Measurements from ENCODE around the gene ELFN2. TPM values are rescaled to one million over a fixed set of nuclear protein-coding genes. Genes with fewer than 3 reads are reported as not detected.

ELFN2 gene
- total RNA-seq, 2 donors from 2014 or later: not detected

DNA sequence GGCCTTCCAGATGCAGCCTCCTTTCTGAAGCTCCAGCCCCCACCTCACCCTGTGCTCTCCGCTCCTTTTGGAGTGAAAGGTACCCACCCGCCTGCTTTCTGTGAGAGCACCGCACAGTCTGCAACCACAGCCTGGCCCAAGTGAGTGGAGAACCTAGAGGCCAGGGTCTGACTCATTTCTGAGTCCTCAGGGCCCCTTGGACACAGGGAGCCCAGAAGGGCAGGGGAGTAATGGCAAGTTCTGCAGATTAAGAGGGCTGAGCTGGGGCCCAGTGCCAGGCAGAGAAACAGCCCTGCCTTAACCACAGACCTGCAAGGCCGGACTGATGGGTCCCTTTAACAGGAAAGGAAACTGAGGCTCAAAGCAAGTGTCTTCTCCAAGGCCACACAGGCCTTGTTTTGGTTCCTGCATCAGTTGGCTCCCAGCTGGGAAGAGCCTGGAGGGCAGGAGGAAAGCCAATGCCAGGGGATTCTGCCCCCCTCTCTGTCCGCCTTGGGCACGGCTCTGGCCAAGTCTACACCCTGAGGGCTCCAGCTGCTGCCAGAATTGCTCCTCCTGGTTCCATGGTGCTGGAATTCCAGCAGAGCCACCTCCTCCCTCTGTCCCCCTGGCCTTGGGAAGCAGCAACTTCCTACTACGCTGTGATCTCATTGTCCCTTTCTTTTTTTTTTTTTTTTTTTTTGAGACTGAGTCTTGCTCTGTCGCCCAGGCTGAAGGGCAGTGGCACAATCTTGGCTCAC is 89.9 kb downstream of the ELFN2 start:
- H3K27ac ChIP-seq: no peak overlapping the region
- peaks cover 14 to 37% of the 10 kb centered on the region in 2 donors for H3K27me3 ChIP-seq
- H3K9me3 ChIP-seq: no peaks in the 10 kb centered on the region
- no peak for DNase-seq (ENCODE audit: low spot score)
- H3K36me3 ChIP-seq: no peaks in the 10 kb centered on the region
- peaks cover 0 to 11% of the 10 kb centered on the region in 2 donors for H3K4me1 ChIP-seq
- TF ChIP-seq, protein P1, sequence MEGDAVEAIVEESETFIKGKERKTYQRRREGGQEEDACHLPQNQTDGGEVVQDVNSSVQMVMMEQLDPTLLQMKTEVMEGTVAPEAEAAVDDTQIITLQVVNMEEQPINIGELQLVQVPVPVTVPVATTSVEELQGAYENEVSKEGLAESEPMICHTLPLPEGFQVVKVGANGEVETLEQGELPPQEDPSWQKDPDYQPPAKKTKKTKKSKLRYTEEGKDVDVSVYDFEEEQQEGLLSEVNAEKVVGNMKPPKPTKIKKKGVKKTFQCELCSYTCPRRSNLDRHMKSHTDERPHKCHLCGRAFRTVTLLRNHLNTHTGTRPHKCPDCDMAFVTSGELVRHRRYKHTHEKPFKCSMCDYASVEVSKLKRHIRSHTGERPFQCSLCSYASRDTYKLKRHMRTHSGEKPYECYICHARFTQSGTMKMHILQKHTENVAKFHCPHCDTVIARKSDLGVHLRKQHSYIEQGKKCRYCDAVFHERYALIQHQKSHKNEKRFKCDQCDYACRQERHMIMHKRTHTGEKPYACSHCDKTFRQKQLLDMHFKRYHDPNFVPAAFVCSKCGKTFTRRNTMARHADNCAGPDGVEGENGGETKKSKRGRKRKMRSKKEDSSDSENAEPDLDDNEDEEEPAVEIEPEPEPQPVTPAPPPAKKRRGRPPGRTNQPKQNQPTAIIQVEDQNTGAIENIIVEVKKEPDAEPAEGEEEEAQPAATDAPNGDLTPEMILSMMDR (IDR thresholded peaks at IDR 0.05): no peak
- no peak overlapping the region for H3K4me3 ChIP-seq

DNA sequence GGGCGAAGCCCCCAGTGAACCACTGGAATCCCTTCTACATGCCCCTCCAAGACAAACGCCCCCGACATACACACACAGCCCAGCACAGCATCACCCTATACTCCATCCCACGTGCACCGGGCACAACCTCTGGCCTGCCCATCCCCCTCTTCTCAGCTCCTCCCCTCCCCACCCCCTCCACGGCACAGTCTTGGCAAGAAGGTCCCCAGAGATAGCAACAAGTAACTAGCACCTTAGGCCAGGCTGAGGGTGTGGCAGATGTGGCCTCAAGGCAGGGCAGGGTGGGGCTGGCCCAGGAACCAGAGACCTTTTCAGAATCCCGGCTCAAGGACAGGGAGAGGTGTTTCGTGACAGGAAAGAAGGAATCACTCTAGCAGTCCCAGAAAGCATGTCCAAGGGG is 90.7 kb downstream of the ELFN2 start:
- Histone ChIP-seq H3K4me1 (peaks cover 0 to 11% of the 10 kb centered on the region in 2 donors), H3K36me3 (no peaks in the 10 kb centered on the region), H3K27ac (no peak overlapping the region), H3K9me3 (no peaks in the 10 kb centered on the region), H3K4me3 (no peak overlapping the region), H3K27me3 (peaks cover 14 to 37% of the 10 kb centered on the region in 2 donors)
- TF ChIP-seq, protein P1 (IDR thresholded peaks at IDR 0.05): no peak
- no peak for DNase-seq (ENCODE audit: low spot score)

DNA sequence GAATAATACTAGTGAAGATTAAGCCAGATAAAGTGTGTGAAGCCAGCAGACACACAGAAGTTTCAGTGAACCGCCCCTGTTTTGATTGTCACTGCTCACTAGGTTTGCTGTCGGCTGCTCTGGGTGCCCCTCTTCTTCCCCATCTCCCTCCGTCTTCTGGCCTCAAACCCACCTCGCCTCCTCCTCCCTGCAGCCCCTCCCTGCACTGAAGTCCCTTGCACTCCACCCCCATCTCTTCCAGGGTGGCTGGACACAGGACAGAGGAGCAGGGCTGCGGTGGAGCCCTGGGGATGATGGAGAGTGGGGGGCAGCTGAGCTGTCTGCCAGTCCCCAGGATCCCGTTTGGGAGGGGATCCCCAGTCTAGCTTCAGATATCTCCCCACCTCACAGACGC is 91.5 kb downstream of the ELFN2 start:
- no peak for DNase-seq (ENCODE audit: low spot score)
- H3K36me3 ChIP-seq: no peaks in the 10 kb centered on the region
- no peaks in the 10 kb centered on the region for H3K9me3 ChIP-seq
- H3K27ac ChIP-seq: no peak overlapping the region
- H3K4me3 ChIP-seq: no peak overlapping the region
- H3K4me1 ChIP-seq: peaks cover 0 to 11% of the 10 kb centered on the region in 2 donors
- TF ChIP-seq, protein P1 (IDR thresholded peaks at IDR 0.05): no peak
- H3K27me3 ChIP-seq: peaks cover 19 to 37% of the 10 kb centered on the region in 2 donors

DNA sequence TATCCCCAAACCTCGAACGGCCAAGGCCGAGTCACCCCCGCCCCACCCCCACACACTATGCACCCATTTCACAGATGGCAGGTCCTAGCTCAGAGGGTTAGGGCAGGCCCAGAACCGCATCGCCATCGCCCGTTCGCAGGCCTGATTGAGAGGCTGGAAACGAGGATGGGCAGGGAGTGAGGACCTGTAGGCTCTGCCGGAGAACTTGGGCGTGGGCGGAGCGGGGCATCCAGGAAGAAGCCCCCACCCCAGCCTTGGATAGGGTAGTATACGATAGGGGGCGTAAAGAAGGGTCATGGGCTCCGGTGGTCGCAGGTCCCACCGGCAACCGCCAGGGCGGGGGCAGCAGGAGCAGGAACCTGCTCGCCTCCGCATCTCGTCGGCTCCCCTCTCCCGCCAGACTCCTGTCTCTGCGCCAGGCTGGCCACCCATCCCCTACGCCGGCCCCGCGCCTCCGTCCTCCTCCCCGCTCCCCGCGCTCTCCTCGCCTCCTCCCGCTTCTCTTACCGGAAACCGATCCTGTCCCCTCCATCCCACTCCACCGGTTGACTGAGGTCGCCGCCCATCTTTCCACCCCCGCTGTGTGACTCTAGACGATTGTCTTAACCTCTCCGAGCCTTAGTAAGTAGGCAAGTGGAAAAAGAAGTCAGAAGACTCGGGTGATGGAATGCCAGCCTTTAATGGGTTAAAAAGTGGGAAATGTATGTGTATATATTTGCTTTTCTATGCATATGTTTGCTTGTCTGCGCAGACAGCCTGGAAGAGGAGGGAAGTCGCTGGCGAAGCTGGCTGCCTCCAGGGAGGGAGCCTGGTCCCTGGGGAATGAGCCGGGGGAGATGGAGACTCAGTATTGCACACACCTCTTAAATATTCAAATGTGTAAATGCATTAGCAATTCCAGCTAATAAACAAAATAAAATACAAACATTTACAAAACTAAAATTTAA is 92.1 kb downstream of the ELFN2 start:
- H3K27ac ChIP-seq: no peak overlapping the region
- DNase-seq (ENCODE audit: low spot score): no peak
- TF ChIP-seq, protein P1 (IDR thresholded peaks at IDR 0.05): no peak
- H3K27me3 ChIP-seq: peaks cover 19 to 37% of the 10 kb centered on the region in 2 donors
- H3K4me1 ChIP-seq: peaks cover 0 to 11% of the 10 kb centered on the region in 2 donors
- H3K9me3 ChIP-seq: no peaks in the 10 kb centered on the region
- no peaks in the 10 kb centered on the region for H3K36me3 ChIP-seq
- no peak overlapping the region for H3K4me3 ChIP-seq

DNA sequence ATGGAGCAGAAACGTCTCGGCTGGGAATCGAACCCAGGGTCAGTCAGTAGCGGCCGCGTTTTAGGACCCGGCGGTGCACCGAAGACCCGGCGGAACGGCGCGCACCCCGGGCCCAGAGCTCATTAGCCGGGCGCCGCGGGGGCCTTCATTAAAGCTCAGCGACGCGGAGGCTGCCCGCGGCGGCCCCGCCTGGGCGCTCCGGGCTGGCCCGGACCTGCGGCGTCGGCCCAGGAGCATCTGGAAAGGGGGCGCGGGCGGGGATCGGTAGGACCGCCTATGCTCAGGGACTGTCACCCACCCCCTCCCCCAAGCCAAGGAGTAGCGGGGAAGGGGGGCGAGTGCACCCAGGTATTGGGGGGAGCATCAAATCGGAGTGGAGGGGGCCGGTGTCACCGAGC is 92.8 kb downstream of the ELFN2 start:
- Histone ChIP-seq H3K4me3 (no peak overlapping the region), H3K27ac (no peak overlapping the region), H3K4me1 (peaks cover 0 to 11% of the 10 kb centered on the region in 2 donors), H3K27me3 (peaks cover 19 to 37% of the 10 kb centered on the region in 2 donors), H3K9me3 (no peaks in the 10 kb centered on the region), H3K36me3 (no peaks in the 10 kb centered on the region)
- TF ChIP-seq, protein P1 (IDR thresholded peaks at IDR 0.05): no peak
- DNase-seq (ENCODE audit: low spot score): no peak

All from right atrium auricular region (tissue), 2 donors.